NCI-H1105 (cell line): ENCODE data around the gene WDR13.
"Not testable (repeated sequence)": the region's sequence is repeated elsewhere in the genome, so short reads cannot be mapped to it uniquely, and the experiment has no call there.

Experiments used
- DNase-seq: peaks from one replicate; lab custom pipeline; 2025; lab: John Stamatoyannopoulos, UW

WDR13 gene

GRCh38 chrX:48595929-48596328, 1.4 kb upstream of the WDR13 start:
- DNase-seq = no peak

GRCh38 chrX:48598614-48599013, 1.3 kb downstream of the WDR13 start:
- DNase-seq = no peak

GRCh38 chrX:48599341-48599740, 2.0 kb downstream of the WDR13 start:
- no peak for DNase-seq

GRCh38 chrX:48600226-48600625, 2.9 kb downstream of the WDR13 start:
- DNase-seq = no peak

GRCh38 chrX:48601741-48602394, 4.6 kb downstream of the WDR13 start:
- DNase-seq = no peak

- DNase-seq = no peak
Measured at GRCh38 chrX:48604701-48605100, 7.4 kb downstream of the WDR13 start.

GRCh38 chrX:48606091-48606490, 8.8 kb downstream of the WDR13 start:
- DNase-seq = no peak

- DNase-seq = no peak
Measured at GRCh38 chrX:48611703-48612102, 14.4 kb downstream of the WDR13 start.

- no peak for DNase-seq
Measured at GRCh38 chrX:48613502-48614160, 16.3 kb downstream of the WDR13 start.

GRCh38 chrX:48616576-48616975, 19.3 kb downstream of the WDR13 start:
- DNase-seq = no peak

GRCh38 chrX:48617542-48618340, 20.4 kb downstream of the WDR13 start:
- no peak for DNase-seq

GRCh38 chrX:48626401-48627298, 29.4 kb downstream of the WDR13 start:
- DNase-seq = no peak

- peak; percentile 64 for DNase-seq
Measured at GRCh38 chrX:48631376-48632090, 34.2 kb downstream of the WDR13 start.

- no peak for DNase-seq
Measured at GRCh38 chrX:48632207-48632606, 34.9 kb downstream of the WDR13 start.

- no peak for DNase-seq
Measured at GRCh38 chrX:48636301-48636700, 39.0 kb downstream of the WDR13 start.

- no peak for DNase-seq
Measured at GRCh38 chrX:48636776-48637175, 39.5 kb downstream of the WDR13 start.

GRCh38 chrX:48645669-48646068, 48.4 kb downstream of the WDR13 start:
- no peak for DNase-seq

- no peak for DNase-seq
Measured at GRCh38 chrX:48648336-48648751, 51.1 kb downstream of the WDR13 start.

- DNase-seq = no peak
Measured at GRCh38 chrX:48649102-48649501, 51.8 kb downstream of the WDR13 start.

- DNase-seq = not testable (repeated sequence)
Measured at GRCh38 chrX:48652055-48652579, 54.8 kb downstream of the WDR13 start.

- not testable (repeated sequence) for DNase-seq
Measured at GRCh38 chrX:48654746-48655145, 57.5 kb downstream of the WDR13 start.
